ENCODE measurements around the gene AADACL3. TPM values are rescaled to one million over a fixed set of nuclear protein-coding genes. Genes with fewer than 3 reads are reported as not detected.

The AADACL3 gene
- total RNA-seq, 4 donors from 2014 or later, result 0.31 TPM; not detected in 3

- no peak for DNase-seq (ENCODE audit: low spot score)
- no peak for ATAC-seq (ENCODE audit: low FRiP score)
- TF ChIP-seq, protein P1, sequence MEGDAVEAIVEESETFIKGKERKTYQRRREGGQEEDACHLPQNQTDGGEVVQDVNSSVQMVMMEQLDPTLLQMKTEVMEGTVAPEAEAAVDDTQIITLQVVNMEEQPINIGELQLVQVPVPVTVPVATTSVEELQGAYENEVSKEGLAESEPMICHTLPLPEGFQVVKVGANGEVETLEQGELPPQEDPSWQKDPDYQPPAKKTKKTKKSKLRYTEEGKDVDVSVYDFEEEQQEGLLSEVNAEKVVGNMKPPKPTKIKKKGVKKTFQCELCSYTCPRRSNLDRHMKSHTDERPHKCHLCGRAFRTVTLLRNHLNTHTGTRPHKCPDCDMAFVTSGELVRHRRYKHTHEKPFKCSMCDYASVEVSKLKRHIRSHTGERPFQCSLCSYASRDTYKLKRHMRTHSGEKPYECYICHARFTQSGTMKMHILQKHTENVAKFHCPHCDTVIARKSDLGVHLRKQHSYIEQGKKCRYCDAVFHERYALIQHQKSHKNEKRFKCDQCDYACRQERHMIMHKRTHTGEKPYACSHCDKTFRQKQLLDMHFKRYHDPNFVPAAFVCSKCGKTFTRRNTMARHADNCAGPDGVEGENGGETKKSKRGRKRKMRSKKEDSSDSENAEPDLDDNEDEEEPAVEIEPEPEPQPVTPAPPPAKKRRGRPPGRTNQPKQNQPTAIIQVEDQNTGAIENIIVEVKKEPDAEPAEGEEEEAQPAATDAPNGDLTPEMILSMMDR (IDR thresholded peaks at IDR 0.05), result no peak
These were observed 57.5 kb downstream of the AADACL3 start, which contains the start of gene PRAMEF12 for GRCh38 chr1:12773438-12773837. Gene PRAMEF12, plus strand, starts transcription at chr1:12773738. Its CDS starts 1,130 bp downstream, at chr1:12774868.

GRCh38 chr1:12774801-12775345, 59.0 kb downstream of the AADACL3 start:
- TF ChIP-seq, protein P1 (IDR thresholded peaks at IDR 0.05), result no peak
- no peak for DNase-seq (ENCODE audit: low spot score)
- ATAC-seq (ENCODE audit: low FRiP score), result no peak

- DNase-seq (ENCODE audit: low spot score) (no peak), ATAC-seq (ENCODE audit: low FRiP score) (no peak)
- TF ChIP-seq, protein P1 (IDR thresholded peaks at IDR 0.05), result no peak
These were observed 59.5 kb downstream of the AADACL3 start for GRCh38 chr1:12775443-12775842.

- DNase-seq (ENCODE audit: low spot score) (no peak), ATAC-seq (ENCODE audit: low FRiP score) (no peak)
- TF ChIP-seq, protein P1 (IDR thresholded peaks at IDR 0.05), result no peak
These were observed 61.1 kb downstream of the AADACL3 start for GRCh38 chr1:12776801-12777557.

Small RNA genes lying within 50 kb of the gene (small RNA-seq; reads per million reads assigned to genes)
- gene AC244670.1, result not detected

Other genes with a start within 250 kb of the AADACL3 start
- gene DHRS3, start 97.9 kb upstream of the AADACL3 start, total RNA-seq, result 100 to 1,000 TPM; 175 to 342 (median 227) TPM
- under 1 TPM in 1 of 4 donors, not detected in 3; 0.28 TPM for gene AADACL4, start 72.0 kb upstream of the AADACL3 start, total RNA-seq
- gene CFAP107, start 30.1 kb downstream of the AADACL3 start, total RNA-seq, result not detected
- gene PRAMEF12, start 57.6 kb downstream of the AADACL3 start, total RNA-seq, result not detected
- gene PRAMEF1, start 75.3 kb downstream of the AADACL3 start, total RNA-seq, result not detected
- gene PRAMEF11, start 115.3 kb downstream of the AADACL3 start, total RNA-seq, result not detected
- gene HNRNPCL1, start 132.6 kb downstream of the AADACL3 start, total RNA-seq, result not detected
- gene PRAMEF2, start 141.0 kb downstream of the AADACL3 start, total RNA-seq, result not detected
- gene PRAMEF4, start 170.1 kb downstream of the AADACL3 start, total RNA-seq, result not detected
- not detected for gene PRAMEF10, start 182.2 kb downstream of the AADACL3 start, total RNA-seq
- gene PRAMEF7, start 200.5 kb downstream of the AADACL3 start, total RNA-seq, result not detected
- not detected for gene PRAMEF6, start 231.5 kb downstream of the AADACL3 start, total RNA-seq

Data from omental fat pad (tissue), 4 donors.